Right kidney (tissue), 1 donor: ENCODE measurements around the gene AHSG.
"Not testable (repeated sequence)": the region's sequence is repeated elsewhere in the genome, so short reads cannot be mapped to it uniquely, and the experiment has no call there.

Experiments used
- DNase-seq: peaks from one replicate; pipeline ENCODE4 v3.0.0-alpha.2; 2016

The AHSG gene

DNA sequence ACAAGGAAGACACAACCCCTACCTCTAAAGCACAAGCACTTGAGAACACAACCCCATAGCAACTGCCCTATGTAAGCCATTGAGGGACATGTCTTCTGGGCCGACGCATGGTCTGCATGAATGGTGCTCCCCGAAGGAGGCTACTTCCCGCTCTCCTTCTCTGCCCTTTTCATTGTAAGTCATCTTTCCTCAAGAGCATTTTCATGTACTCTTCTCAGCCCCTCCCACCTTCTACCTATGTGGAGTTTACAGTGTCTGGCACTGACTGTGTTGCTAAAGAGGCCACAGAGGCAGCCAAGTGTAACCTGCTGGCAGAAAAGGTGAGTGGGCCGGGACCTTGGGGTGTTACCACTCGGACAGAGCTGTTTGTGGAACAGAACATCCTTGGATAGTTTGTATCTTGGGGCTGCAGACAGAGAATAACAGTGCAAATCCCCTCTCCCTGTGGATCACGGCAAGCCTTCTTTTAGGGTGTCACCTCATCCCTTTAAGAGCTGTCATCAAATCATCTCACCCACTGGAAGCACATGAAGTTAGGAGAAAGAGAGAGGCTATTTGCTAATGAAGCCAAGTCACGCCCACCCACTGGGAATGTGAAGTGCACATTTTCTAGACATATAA, 5.6 kb downstream of the AHSG start:
- DNase-seq = no peak

DNA sequence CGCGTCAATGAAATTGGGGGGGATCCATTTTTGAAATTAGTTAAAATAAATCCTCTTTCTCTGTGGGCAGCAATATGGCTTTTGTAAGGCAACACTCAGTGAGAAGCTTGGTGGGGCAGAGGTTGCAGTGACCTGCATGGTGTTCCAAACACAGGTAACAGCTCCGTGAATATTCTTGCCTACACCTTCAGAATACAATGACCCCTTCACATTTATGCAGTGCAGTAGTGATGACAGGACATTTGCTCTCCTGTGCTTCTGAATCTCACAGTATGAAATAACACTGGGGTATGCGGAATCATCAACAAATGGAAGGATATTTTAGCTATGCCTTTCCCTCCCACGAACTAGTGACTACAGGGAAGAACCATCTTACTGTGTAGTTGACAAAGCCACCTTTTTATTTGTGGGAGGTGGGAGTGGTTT, 6.9 kb downstream of the AHSG start:
- no peak for DNase-seq

DNA sequence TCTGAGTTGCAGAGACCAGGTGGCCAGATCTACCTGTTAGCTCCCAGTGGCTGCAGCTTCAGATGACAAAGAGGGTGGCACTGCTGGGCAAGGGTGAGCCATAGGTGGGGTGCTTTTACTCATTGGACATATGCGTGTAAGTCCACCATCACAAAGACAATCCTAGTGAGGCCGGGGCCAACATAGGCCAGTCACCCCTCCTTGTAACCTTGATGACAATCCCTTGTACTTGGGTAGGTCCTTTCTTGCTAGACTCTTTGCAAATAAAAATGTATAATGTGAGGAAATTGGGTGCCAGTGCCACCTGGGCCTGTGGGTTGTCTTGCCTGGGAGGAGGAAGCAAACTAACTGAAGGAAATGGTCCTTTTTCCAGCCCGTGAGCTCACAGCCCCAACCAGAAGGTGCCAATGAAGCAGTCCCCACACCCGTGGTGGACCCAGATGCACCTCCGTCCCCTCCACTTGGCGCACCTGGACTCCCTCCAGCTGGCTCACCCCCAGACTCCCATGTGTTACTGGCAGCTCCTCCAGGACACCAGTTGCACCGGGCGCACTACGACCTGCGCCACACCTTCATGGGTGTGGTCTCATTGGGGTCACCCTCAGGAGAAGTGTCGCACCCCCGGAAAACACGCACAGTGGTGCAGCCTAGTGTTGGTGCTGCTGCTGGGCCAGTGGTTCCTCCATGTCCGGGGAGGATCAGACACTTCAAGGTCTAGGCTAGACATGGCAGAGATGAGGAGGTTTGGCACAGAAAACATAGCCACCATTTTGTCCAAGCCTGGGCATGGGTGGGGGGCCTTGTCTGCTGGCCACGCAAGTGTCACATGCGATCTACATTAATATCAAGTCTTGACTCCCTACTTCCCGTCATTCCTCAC, 7.6 kb downstream of the AHSG start:
- no peak for DNase-seq

DNA sequence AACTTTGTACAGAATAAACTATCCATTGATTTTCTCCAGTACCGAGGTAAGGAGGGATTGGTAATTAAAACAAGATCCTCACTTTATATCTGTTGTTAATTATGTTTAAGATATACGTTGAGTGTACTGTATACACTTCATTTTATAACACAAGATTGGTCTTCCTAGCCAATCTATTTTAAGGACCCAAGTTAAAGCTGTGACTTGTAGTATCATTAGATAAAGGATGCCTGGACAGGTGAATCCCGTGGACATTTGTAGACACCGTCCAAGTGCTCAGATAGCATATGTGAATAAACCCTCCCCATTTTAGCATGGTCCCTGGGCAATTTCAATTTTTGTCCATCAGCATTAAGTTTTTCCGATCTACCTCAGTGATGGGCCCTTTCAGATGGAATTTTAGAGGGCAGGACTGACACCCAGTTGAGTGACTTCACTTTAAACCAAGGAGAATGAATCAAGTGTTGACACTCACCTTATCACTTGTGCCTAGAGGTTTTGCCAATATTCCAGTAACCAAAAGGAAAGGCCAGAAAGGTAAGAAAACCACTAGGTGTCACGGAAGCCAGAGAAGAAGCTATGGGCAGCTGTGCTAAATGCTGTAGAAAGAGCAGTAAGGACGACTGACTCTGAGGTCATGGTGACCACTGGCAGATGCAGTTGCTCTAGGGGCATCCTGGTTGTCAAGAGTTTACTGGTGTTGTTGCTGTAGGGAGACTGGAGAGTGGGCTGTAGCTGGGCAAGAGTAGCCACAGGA, 9.2 kb downstream of the AHSG start:
- DNase-seq = no peak

DNA sequence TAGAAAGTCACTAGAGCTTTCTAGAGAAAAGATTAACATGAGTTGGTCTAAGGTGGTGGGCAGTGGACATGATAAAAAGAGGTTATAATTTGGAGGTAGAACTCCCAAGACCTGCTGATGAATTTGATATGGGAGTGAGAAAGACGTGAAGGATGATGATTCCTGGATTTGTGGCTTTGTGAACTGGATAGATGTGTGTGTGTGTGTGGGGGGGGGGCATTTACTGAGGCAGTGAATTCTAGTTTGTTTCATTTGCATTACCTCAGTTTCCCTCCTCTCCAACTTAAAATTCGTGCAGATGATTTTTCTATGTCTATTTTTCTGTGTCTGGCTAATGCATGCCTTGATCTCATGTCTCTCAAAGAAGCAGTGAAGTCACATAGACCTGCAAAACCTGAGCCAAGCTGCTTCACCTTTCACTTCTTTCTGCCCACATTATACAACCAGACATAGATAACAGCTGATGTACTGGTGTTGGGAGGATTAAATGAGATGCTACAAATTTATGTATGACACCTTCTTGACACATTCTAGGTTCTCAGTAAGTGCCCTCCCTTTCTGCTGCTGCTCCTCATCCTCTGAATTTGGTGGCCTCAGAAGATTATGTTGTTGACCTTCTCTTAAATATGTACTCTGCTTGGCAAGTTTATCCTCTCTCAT, 9.9 kb downstream of the AHSG start:
- no peak for DNase-seq

DNA sequence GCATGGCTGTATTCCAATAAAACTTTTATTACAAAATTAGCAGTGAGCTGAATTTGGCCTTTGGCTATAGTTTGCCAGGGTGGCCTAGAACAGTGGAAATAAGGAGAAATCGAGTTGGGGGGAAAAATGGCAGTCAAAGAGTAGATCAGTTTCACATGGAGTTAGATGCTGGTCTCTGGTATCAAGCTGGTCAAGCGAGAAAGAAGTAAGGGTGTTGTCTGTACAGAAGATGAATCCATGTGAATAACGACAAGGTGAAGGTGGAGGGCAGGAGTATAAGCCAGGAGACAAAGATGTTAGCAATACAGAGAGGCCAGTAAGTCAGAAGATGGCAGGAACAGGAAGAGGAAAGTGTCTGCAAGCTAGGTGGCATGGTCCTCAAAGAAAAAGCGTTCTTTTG, 11.7 kb downstream of the AHSG start:
- DNase-seq = no peak

DNA sequence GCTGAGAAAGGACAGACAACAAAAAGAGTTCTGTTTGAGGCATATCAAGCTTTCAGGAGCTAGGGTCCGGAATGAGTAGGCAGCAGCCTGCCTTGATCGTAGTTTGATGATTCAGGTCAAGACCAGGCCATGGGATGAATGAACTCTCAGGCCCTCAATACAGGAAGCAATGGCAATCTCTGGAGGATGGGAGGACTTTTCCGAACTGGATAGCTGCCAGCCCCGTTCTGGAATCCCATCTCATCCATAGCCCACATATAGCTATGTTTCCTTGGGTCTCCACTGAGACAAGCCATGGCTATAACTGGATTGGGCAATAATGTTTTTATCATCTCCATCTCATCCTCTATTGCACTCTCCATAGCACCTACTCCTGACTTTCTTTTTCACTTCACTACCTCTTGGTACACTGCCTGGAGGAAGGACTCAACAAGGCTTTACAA, 12.8 kb downstream of the AHSG start:
- DNase-seq = no peak

DNA sequence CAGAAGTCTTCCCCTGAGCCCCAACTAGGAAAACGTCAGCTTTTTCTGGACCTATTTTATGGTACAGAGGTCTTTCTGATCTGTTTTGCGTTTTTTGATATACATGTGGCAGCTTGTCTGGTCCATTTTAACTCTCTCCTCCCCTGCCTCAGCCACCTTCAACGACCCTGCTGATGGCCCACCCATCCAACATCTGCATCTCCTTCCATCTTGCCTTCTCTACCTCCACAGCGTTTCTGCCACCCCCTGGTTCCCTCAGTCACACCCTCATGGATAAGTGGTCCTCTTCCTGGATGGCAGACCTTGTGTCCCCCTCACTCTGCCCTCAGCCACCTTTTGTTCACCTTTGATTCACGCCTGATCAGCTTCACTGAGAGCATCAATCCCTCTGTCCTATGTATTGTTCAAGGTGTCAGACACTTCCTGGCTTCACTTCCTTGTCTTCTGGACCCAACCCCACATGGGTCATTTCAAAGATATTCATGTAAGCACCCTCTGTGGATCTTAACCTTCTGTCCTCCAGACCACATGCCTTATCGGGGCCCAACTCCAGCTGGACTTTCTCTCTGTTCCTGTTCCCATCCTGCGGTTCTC, 13.5 kb downstream of the AHSG start:
- DNase-seq = no peak

DNA sequence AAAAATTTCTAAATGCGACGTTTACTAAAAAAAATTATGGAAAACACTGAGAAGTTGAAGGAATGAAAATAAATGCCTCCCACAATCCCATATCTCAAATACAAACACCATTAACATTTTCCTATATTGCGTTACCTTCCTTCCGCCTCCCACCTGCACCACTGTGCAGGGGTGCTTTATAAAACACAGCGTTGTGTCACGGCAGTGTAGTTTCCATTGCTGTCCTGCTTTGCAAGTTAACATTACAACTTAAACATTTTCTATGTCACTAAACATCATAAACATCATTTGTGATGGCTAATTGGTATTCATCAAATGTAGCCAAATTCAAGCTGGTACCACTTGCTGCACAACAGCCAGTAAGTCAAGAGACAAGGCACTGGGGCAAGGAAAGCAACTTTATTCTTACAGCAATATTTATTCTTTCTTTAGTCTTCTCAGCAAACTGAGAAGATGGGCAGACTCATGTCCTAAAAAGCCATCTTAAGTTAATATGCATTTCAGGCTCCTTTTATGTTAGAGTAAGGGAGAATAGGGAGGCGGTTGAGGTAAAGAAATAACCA, 15.1 kb downstream of the AHSG start:
- DNase-seq = no peak

DNA sequence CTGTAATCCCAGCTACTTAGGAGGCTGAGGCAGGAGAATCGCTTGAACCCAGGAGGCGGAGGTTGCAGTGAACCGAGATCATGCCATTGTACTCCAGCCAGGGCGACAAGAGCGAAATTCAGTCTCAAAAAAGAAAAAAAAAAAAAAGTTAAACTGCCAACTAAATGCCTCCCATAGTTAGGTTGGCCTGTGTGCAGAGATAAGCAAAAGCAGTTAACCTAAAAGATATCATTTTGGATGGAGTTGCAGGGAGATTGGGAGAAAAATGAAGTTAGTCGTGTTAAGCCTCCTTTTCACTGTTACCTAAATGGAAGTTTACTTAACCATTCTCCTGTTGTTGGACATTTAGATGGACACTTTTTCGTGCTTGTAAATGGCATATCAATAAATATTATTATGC, 15.9 kb downstream of the AHSG start:
- DNase-seq = no peak

DNA sequence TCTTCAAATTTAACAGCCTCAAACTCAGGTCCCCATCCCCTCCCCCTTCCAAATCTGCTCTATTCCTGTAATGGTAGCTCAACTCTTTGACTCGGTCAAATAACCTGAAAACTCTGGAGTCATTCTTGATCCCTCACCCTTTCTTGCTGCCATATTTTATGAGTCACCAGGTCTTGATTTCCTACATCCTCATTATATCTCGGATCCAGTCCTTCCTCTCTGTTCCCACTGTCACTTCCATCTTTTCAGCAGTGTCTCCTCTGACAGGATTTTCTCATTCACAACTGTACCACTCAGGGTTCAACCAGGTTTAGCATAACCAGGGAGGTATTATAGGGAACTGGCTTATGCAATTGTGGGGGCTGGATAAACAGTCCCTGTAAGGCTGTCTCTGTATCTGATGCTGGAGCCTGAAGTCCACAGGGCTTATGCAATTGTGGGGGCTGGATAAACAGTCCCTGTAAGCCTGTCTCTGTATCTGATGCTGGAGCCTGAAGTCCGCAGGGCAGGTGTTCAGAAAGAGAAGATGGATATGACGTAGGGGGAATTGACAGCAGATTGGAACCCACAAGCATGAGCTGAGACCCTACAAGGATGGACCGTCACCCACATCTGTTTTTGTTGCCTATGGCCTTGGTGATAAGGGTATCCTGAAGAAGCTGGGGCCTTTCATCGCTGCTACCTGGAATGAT, 18.2 kb downstream of the AHSG start:
- no peak for DNase-seq

DNA sequence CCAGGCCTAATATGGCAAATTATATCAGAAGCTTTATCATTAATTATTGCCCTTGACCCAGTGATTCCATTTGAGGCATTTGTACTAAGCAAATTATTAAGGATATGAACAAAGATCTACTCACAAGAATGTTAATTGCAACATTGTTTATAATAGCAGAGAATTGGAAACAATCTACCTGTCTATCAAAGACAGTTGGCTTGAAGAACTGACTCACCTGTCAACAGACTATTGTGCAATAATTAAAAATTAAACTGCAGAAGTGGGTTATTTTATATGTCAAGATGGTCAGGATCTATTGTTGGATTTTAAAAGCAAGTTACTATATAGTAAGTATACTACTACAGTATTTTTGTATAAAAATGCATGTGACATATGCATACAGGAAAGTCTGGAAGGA, 20.6 kb downstream of the AHSG start:
- no peak for DNase-seq

DNA sequence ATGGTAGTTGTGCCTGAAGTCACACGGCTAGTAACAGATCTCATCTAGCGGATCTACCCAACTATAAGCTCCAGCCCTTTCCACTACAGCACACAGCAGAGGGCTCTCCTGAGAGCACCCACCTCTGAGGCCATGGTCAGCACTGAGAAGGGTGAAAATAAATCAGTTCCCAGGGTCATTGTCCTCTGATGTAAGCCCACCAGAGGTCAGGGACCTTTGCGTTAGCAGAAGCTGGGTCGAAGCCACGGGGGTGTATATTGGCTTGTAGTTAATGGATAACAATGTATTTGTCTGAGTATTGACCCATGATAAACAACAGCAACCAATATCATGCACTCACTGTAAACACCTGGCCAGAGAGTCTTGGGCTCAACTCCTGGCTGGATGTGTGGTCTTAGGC, 21.3 kb downstream of the AHSG start:
- not testable (repeated sequence) for DNase-seq

DNA sequence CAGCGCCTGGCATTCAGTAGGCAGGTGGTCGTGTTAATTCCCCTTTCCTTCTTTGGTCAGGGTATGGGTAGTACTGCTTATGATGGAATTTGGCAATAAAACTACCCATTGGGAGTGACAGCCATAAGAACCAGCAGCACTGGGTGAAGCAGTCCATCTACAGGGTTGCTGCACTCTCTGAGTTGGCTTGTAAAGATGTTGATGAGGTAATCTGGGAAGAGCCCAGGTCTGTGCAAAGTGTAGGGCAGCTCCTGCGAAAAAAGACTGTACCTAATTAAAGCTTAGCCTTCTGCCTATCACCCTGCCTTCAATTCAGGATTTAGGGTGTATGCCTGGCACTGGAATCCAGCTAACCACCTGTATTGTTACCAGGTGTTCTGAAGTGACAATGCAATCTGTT, 22.7 kb downstream of the AHSG start:
- DNase-seq = no peak

DNA sequence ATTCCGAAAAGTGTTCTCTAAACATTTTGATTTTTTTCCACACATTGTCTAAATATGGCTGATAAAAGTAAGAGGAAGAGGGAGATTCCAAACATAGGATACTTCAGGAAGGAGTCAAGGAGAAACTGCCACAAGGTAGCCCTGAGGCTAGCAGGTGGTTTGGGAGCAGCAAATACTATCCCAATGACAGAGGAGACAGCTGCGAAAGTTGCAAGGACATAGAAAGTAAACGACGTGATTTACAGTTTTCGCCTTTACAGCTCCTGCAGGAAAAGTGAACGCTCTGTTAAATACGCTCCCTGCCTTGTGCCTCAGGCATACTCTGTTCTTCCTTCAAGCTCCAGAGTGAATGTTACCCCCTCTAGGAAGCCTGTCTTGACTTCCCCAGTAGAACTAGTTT, 23.7 kb downstream of the AHSG start:
- DNase-seq = no peak

DNA sequence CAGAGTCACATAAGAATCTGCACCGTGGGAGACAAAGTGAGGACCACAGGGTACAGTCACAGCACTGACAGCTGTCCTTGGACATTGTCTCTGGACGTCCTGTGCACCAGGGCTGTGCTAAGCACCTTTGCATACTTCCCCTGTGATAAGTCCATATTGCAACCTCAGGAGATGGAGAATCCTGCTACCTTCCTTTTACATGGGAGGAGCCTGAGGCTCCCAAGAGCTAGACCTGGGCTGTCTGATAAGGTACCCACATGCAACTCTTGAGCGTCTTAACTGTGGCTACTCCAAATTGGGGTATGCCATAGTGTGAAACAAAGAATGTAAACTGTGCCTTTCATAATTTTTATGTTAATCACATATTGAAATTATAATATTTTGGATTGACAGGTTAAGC, 24.8 kb downstream of the AHSG start:
- no peak for DNase-seq

DNA sequence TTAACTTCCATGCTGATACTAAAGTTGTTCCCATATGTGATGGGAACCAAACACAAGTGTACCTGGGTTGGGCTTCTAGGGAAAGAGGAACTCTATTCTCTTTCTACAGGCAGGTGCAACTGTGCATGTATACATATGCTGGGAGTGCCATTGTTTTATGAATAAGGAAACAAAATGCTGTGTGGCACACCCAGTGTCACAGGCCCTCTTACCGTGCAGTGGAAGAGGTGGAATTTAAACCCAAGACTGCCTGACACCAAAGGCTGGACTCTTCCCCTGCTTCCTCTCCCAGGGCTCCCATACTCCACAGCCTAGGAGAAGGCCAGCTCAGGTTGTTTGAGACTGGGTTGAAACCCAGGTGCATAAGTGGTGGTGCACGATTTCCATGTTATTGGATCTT, 25.4 kb downstream of the AHSG start:
- DNase-seq = no peak

DNA sequence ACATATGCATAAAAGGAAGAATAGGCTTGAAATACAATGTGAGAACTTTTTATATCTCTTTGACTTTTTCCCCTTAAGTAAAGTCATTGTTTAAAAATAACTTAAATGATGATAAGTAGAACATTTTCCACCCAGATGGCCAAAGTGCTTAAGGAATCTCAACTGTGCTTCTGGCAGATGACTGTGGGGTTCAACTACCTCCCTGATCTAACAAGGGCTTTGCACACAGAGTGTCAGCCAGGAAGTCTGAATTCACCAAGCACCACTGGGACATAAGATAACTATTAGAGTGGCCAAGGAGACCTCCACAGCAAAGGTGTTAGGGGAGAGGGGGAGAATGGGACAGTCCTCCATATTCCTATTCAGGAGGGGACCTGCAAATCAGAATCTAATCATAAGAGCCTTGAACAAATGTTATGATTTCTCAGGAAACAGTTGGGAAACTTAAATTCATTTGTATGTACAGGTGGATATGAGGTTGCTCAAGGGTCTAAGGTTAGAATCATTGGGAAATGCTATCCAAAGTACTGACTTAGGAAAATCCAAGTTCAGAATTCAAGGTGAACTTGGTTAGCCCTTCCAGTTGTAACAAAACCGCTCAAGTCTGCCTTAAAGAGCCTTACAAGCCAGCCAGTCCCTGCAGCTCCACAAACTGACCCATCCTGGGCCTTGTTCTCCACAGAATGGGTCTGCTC, 27.1 kb downstream of the AHSG start, which contains the start of gene FETUB:
Gene FETUB (plus strand): TSS at position 622 of the 695 bp plus-strand sequence. CDS start 62 bp downstream, at position 684.
- DNase-seq = no peak

DNA sequence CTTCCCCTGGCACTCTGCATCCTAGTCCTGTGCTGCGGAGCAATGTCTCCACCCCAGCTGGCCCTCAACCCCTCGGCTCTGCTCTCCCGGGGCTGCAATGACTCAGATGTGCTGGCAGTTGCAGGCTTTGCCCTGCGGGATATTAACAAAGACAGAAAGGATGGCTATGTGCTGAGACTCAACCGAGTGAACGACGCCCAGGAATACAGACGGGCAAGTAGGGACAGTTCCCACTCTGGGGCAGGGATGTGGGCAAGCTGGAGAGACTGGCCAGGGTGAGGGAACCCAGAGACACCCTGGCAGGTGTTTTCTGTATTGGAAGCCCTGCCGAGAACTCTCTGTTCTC, 27.6 kb downstream of the AHSG start:
- no peak for DNase-seq

DNA sequence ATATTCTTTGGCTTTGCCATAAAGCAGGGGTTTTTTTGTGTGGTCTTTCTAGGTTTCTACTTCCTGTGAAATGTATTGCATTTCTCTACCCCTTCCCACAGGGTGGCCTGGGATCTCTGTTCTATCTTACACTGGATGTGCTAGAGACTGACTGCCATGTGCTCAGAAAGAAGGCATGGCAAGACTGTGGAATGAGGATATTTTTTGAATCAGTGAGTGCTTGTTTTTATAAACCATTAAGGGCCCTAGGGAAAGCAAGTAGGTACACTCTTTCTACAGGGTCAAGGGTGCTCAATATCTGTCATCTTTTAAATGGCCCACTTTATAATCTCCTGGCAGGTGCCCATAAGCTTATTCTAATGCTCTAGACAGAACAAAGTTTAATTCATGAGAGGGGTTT, 28.1 kb downstream of the AHSG start:
- DNase-seq = no peak

DNA sequence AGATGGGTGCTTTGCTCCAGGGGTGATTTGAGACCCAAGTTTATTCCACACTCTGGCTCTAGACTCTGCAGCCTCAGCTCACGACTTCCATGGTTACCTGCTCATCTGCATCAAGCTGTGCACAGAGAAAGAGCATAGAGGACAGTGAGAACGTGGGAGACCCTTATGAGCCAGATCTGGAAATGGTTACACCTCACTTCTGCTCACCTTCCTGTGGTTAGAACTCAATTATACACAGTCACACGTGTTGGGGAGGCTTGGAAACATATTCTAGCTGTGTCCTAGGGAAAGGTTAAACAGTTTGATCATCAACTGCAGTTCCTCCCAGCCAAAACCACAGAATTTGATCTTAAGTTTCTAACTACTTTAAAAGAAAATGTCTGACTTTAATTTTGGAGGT, 29.2 kb downstream of the AHSG start:
- DNase-seq = no peak
